DND-41 (cell line): ENCODE data around the gene LMO2.

Experiments used
- CTCF ChIP-seq: IDR thresholded peaks from 2 replicates; pipeline ENCODE4 v1.5.1; 2012; ENCODE audit warnings: borderline replicate concordance, low read length, moderate library complexity, mild to moderate bottlenecking; ENCODE audit not compliant: poor library complexity, severe bottlenecking; ENCODE audit errors: extremely low read depth
- EZH2 ChIP-seq: IDR thresholded peaks from 3 replicates; pipeline ENCODE4 v1.6.1; 2012; ENCODE audit warnings: borderline replicate concordance, low read depth, mild to moderate bottlenecking, moderate library complexity, low read length, inconsistent platforms; ENCODE audit not compliant: severe bottlenecking

GRCh38 chr11:33912405-33913361 lies 20.8 kb upstream of the LMO2 start:
- TF ChIP-seq CTCF (no peak), EZH2 (no peak)
